ENCODE data around the gene FHIT.

Gene FHIT

GRCh38 chr3:59790241-59790640 lies 1461.0 kb downstream of the FHIT start:
- TF ChIP-seq POLR2AphosphoS5 (IDR thresholded peaks at IDR 0.05; ENCODE audit: low read depth, low read length) (no peak), FOXP2 (optimal IDR thresholded peaks at IDR 0.05; ENCODE audit: borderline replicate concordance, extremely low read depth, extremely low read length, insufficient read depth) (no peak), REST (IDR thresholded peaks at IDR 0.05; ENCODE audit: insufficient read depth in 1 of 2, low read depth in 2 of 2, low read length in 2 of 2) (no peak), TAF1 (IDR thresholded peaks at IDR 0.05; ENCODE audit: borderline replicate concordance, insufficient read depth, low read length) (no peak), SIN3A (IDR thresholded peaks at IDR 0.05; ENCODE audit: borderline replicate concordance, insufficient read depth, low read length) (no peak)

GRCh38 chr3:59788801-59789200 lies 1462.5 kb downstream of the FHIT start:
- TF ChIP-seq REST (IDR thresholded peaks at IDR 0.05; ENCODE audit: insufficient read depth in 1 of 2, low read depth in 2 of 2, low read length in 2 of 2) = no peak
- no peak for TF ChIP-seq TAF1 (IDR thresholded peaks at IDR 0.05; ENCODE audit: borderline replicate concordance, insufficient read depth, low read length)
- no peak for TF ChIP-seq SIN3A (IDR thresholded peaks at IDR 0.05; ENCODE audit: borderline replicate concordance, insufficient read depth, low read length)

DNA sequence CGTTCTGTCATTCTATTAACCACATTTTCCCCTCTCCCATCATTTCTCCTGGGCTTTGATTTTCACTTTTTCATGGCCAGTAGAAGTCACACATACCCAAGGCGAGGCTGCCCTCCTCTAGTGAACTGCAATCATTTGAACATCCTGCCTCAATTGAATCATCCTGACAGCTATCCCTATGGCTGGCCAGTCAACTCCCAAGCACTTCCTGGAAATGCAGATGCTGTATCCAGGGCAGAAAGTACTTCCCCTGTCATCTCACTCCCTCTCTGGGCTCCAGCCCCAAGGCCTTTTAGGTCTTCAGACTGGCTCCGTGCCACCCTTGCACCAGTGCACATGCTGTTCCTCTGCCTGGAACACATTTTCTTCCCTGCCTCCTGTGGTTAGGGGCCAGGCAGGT lies 1463.1 kb downstream of the FHIT start:
- no peak for TF ChIP-seq FOXP2 (optimal IDR thresholded peaks at IDR 0.05; ENCODE audit: borderline replicate concordance, extremely low read depth, extremely low read length, insufficient read depth)
- TF ChIP-seq SIN3A (IDR thresholded peaks at IDR 0.05; ENCODE audit: borderline replicate concordance, insufficient read depth, low read length) = no peak
- TF ChIP-seq TAF1 (IDR thresholded peaks at IDR 0.05; ENCODE audit: borderline replicate concordance, insufficient read depth, low read length) = no peak
- TF ChIP-seq REST (IDR thresholded peaks at IDR 0.05; ENCODE audit: insufficient read depth in 1 of 2, low read depth in 2 of 2, low read length in 2 of 2) = no peak
- TF ChIP-seq POLR2AphosphoS5 (IDR thresholded peaks at IDR 0.05; ENCODE audit: low read depth, low read length) = no peak

GRCh38 chr3:59786374-59786773 lies 1464.9 kb downstream of the FHIT start:
- TF ChIP-seq REST (IDR thresholded peaks at IDR 0.05; ENCODE audit: insufficient read depth in 1 of 2, low read depth in 2 of 2, low read length in 2 of 2) = no peak
- no peak for TF ChIP-seq TAF1 (IDR thresholded peaks at IDR 0.05; ENCODE audit: borderline replicate concordance, insufficient read depth, low read length)
- no peak for TF ChIP-seq POLR2AphosphoS5 (IDR thresholded peaks at IDR 0.05; ENCODE audit: low read depth, low read length)
- TF ChIP-seq SIN3A (IDR thresholded peaks at IDR 0.05; ENCODE audit: borderline replicate concordance, insufficient read depth, low read length) = no peak
- no peak for TF ChIP-seq FOXP2 (optimal IDR thresholded peaks at IDR 0.05; ENCODE audit: borderline replicate concordance, extremely low read depth, extremely low read length, insufficient read depth)

- TF ChIP-seq REST (IDR thresholded peaks at IDR 0.05; ENCODE audit: insufficient read depth in 1 of 2, low read depth in 2 of 2, low read length in 2 of 2) (no peak), SIN3A (IDR thresholded peaks at IDR 0.05; ENCODE audit: borderline replicate concordance, insufficient read depth, low read length) (no peak), FOXP2 (optimal IDR thresholded peaks at IDR 0.05; ENCODE audit: borderline replicate concordance, extremely low read depth, extremely low read length, insufficient read depth) (no peak), TAF1 (IDR thresholded peaks at IDR 0.05; ENCODE audit: borderline replicate concordance, insufficient read depth, low read length) (no peak), POLR2AphosphoS5 (IDR thresholded peaks at IDR 0.05; ENCODE audit: low read depth, low read length) (no peak)
These were observed 1467.1 kb downstream of the FHIT start for GRCh38 chr3:59784164-59784563.
